ENCODE results near the gene ZBTB7A.

DNA sequence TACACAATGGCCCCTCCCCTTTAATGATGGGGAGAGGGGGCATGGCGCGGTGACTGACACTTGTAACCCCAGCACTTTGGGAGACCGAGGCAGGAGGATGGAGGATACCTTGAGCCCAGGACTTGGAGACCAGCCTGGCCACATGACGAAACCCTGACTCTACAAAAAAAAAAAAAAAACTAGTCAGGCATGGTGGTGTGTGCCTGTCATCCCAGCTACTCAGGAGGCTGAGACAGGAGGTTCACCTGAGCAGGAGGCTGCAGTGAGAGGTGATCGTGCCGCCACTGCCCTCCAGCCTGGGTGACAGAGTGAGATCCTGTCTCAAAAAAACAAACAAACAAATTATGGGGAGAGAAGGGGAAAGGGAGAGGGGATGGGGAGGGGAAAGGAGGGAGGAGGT is 13.8 kb upstream of the ZBTB7A start:
- TF ChIP-seq, protein P1, sequence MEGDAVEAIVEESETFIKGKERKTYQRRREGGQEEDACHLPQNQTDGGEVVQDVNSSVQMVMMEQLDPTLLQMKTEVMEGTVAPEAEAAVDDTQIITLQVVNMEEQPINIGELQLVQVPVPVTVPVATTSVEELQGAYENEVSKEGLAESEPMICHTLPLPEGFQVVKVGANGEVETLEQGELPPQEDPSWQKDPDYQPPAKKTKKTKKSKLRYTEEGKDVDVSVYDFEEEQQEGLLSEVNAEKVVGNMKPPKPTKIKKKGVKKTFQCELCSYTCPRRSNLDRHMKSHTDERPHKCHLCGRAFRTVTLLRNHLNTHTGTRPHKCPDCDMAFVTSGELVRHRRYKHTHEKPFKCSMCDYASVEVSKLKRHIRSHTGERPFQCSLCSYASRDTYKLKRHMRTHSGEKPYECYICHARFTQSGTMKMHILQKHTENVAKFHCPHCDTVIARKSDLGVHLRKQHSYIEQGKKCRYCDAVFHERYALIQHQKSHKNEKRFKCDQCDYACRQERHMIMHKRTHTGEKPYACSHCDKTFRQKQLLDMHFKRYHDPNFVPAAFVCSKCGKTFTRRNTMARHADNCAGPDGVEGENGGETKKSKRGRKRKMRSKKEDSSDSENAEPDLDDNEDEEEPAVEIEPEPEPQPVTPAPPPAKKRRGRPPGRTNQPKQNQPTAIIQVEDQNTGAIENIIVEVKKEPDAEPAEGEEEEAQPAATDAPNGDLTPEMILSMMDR (IDR thresholded peaks at IDR 0.05; ENCODE audit: insufficient read depth, low read length), result no peak
- TF ChIP-seq POLR2AphosphoS5 (IDR thresholded peaks at IDR 0.05; ENCODE audit: low read depth), result no peak
- TF ChIP-seq, protein P2, sequence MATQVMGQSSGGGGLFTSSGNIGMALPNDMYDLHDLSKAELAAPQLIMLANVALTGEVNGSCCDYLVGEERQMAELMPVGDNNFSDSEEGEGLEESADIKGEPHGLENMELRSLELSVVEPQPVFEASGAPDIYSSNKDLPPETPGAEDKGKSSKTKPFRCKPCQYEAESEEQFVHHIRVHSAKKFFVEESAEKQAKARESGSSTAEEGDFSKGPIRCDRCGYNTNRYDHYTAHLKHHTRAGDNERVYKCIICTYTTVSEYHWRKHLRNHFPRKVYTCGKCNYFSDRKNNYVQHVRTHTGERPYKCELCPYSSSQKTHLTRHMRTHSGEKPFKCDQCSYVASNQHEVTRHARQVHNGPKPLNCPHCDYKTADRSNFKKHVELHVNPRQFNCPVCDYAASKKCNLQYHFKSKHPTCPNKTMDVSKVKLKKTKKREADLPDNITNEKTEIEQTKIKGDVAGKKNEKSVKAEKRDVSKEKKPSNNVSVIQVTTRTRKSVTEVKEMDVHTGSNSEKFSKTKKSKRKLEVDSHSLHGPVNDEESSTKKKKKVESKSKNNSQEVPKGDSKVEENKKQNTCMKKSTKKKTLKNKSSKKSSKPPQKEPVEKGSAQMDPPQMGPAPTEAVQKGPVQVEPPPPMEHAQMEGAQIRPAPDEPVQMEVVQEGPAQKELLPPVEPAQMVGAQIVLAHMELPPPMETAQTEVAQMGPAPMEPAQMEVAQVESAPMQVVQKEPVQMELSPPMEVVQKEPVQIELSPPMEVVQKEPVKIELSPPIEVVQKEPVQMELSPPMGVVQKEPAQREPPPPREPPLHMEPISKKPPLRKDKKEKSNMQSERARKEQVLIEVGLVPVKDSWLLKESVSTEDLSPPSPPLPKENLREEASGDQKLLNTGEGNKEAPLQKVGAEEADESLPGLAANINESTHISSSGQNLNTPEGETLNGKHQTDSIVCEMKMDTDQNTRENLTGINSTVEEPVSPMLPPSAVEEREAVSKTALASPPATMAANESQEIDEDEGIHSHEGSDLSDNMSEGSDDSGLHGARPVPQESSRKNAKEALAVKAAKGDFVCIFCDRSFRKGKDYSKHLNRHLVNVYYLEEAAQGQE (IDR thresholded peaks at IDR 0.05; ENCODE audit: insufficient replicate concordance, low read depth), result no peak
- no peak for TF ChIP-seq GABPA (IDR thresholded peaks at IDR 0.05; ENCODE audit: low read depth)

Data from HL-60 (cell line).